Peyer's patch (tissue), 4 donors: ENCODE measurements around the gene MRPS31. TPM values are rescaled to one million over a fixed set of nuclear protein-coding genes. Genes with fewer than 3 reads are reported as not detected.
A peak's percentile ranks its signal among the peaks of the same experiment; 100 is the strongest.

ENCODE experiments used
- DNase-seq, 3 donors: peaks; one replicate each; pipeline ENCODE4 v3.0.0-alpha.2; 2017 to 2019
- H3K27ac ChIP-seq, 4 donors: fragments of 200-600 bp; sonication (generic); one replicate each; pipeline ENCODE4 v1.5.1; 2016 to 2019
- H3K27me3 ChIP-seq, 2 donors: fragments of 200-600 bp; sonication (generic); one replicate each; pipeline ENCODE4 v1.5.1; 2019
- H3K36me3 ChIP-seq, 3 donors: fragments of 200-600 bp; sonication (generic); one replicate each; pipeline ENCODE4 v1.5.1; 2016 to 2019
- H3K4me1 ChIP-seq, 4 donors: fragments of 200-600 bp; sonication (generic); one replicate each; pipeline ENCODE4 v1.5.1; 2016 to 2019
- H3K4me3 ChIP-seq, 4 donors: fragments of 200-600 bp; sonication (generic); 1 replicate in 3 of 4; 2 replicates in 1 of 4; pipeline ENCODE4 v1.5.1; 2016 to 2019; ENCODE audit warnings: mild to moderate bottlenecking in 1 of 4
- H3K9me3 ChIP-seq, 4 donors: fragments of 200-600 bp; sonication (generic); one replicate each; pipeline ENCODE4 v1.5.1; 2016 to 2019; ENCODE audit warnings: mild to moderate bottlenecking in 1 of 4
- CTCF ChIP-seq, 6 experiments: fragments of 450-650 bp in 4 of 6; fragments of 200-600 bp in 2 of 6; sonication (generic) in 1 of 6; IDR thresholded peaks; one replicate each; pipeline ENCODE4 v1.5.1; 2017 to 2019; ENCODE audit warnings: antibody characterized with exemption in 6 of 6, mild to moderate bottlenecking in 3 of 6, moderate library complexity in 1 of 6
- POLR2A ChIP-seq, 2 donors: fragments of 450-650 bp; IDR thresholded peaks; one replicate each; pipeline ENCODE4 v1.5.1; 2017; ENCODE audit warnings: antibody characterized with exemption in 2 of 2, mild to moderate bottlenecking in 2 of 2, moderate library complexity in 2 of 2
- total RNA-seq, 4 donors: library from RNA; depleted of rRNA; stranded (reverse); fragments of >200 nt; gene quantifications; one replicate each; pipeline ENCODE4 v1.1.0, GENCODE V29; 2016

The MRPS31 gene
- total RNA-seq, 4 donors from 2014 or later: 12.4 to 26.8 (median 18.9) TPM

DNA sequence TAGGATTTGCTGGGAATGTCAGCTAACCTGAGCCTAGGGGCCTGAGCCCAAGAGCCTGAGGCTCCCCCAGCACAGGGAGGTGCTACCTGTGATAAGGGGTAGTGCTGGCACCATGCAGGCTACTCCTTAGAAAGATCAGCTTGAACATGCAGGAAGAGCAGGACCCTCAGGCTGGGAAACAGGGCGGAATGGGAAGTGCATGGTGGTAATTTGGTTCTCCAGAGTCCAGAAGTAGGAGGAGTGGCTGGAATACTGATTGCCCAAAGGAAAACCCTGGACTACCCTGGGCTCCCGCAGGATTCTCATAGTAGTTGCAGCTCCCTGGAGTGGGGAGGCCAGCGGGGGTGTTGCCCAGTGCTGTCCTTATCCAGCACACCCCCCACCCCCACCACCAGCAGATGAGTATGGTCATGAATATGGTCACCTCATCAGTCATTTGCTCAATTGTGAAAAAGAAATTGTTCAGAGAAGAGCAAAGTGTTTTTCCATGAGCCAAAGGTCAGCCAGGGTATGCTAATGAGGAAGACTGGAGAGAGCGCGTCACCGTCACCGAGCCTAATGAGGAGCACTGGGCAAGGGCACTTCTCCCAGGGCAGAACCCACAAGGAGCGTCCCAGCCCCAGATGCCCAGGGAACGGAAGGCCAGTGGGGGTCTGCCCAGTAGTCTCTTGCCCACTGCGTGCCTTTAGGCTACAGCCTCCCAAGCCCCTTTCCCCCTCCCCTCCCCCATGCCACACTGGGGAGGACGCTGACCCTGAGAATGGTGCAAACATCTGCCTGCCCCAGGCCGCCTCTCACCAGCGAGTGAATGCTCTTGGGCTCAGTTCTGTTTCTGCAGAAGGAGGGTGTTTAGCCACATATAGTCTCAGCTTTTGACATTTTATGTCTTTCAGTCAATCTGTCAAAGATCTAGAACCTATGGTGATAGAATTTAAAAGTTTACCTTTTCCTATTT, 23.7 kb upstream of the MRPS31 start:
- no peaks in the 10 kb centered on the region for H3K9me3 ChIP-seq
- no peaks in the 10 kb centered on the region for H3K27me3 ChIP-seq
- no peak overlapping the region for H3K4me3 ChIP-seq
- peaks cover 0 to 37% (median 0%) of the 10 kb centered on the region in 3 donors for H3K36me3 ChIP-seq
- H3K4me1 ChIP-seq: peaks cover 0 to 26% (median 0%) of the 10 kb centered on the region in 4 donors
- TF ChIP-seq CTCF (IDR thresholded peaks at IDR 0.05) (no peak), POLR2A (IDR thresholded peaks at IDR 0.05) (peak in 1 of 2 donors; percentile 12)
- peak in 2 of 3 donors; percentile 77 to 86 for DNase-seq
- peak overlapping the region in 3 of 4 donors; percentile 30 to 82 (median 57) for H3K27ac ChIP-seq

- peaks cover 0 to 26% (median 0%) of the 10 kb centered on the region in 3 donors for H3K36me3 ChIP-seq
- H3K27me3 ChIP-seq: no peaks in the 10 kb centered on the region
- H3K27ac ChIP-seq: peak overlapping the region in 1 of 4 donors; percentile 22
- H3K4me1 ChIP-seq: peaks cover 0 to 32% (median 0%) of the 10 kb centered on the region in 4 donors
- H3K9me3 ChIP-seq: no peaks in the 10 kb centered on the region
- no peak overlapping the region for H3K4me3 ChIP-seq
- TF ChIP-seq CTCF (IDR thresholded peaks at IDR 0.05): no peak
- no peak for TF ChIP-seq POLR2A (IDR thresholded peaks at IDR 0.05)
- no peak for DNase-seq
Measured at GRCh38 chr13:40793339-40793738, 22.3 kb upstream of the MRPS31 start.

GRCh38 chr13:40792284-40793051, 21.5 kb upstream of the MRPS31 start:
- Histone ChIP-seq H3K4me1 (peaks cover 0 to 32% (median 0%) of the 10 kb centered on the region in 4 donors), H3K9me3 (no peaks in the 10 kb centered on the region), H3K27me3 (no peaks in the 10 kb centered on the region), H3K4me3 (no peak overlapping the region), H3K27ac (peak overlapping the region in 2 of 4 donors; percentile 9 to 22), H3K36me3 (peaks cover 0 to 22% (median 0%) of the 10 kb centered on the region in 3 donors)
- DNase-seq: no peak
- TF ChIP-seq POLR2A (IDR thresholded peaks at IDR 0.05): no peak
- no peak for TF ChIP-seq CTCF (IDR thresholded peaks at IDR 0.05)

DNA sequence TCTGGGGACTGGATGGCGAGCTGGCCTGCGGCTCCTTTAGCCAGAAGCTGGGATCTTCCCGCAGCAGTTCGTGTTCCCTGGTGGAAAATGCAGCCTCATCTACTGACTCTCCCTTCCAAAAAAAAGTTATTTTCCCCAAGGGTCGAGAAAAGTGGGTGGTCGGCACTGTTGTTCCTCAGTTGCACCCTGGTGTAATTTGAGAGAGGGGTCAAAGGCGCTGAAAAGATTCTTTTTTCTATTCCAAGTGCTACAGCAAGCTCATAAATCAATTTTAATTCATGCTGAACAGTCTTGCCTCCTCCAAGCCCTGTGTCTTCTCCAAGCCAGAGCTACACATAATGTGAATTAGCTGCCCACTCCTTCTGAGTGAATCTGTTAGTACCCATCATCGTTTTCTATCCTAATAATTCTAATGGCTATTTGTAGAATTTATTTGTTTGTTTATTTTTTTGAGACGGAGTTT, 19.2 kb upstream of the MRPS31 start:
- Histone ChIP-seq H3K27me3 (no peaks in the 10 kb centered on the region), H3K27ac (peak overlapping the region; percentile 81 to 97 (median 88)), H3K4me3 (peak overlapping the region; percentile 54 to 98 (median 76)), H3K9me3 (no peaks in the 10 kb centered on the region), H3K36me3 (peaks cover 0 to 3% (median 0%) of the 10 kb centered on the region in 3 donors), H3K4me1 (peaks cover 0 to 26% (median 0%) of the 10 kb centered on the region in 4 donors)
- DNase-seq: no peak
- TF ChIP-seq CTCF (IDR thresholded peaks at IDR 0.05): no peak
- no peak for TF ChIP-seq POLR2A (IDR thresholded peaks at IDR 0.05)
